ENCODE measurements around the gene ZFAND3.

Gene ZFAND3

DNA sequence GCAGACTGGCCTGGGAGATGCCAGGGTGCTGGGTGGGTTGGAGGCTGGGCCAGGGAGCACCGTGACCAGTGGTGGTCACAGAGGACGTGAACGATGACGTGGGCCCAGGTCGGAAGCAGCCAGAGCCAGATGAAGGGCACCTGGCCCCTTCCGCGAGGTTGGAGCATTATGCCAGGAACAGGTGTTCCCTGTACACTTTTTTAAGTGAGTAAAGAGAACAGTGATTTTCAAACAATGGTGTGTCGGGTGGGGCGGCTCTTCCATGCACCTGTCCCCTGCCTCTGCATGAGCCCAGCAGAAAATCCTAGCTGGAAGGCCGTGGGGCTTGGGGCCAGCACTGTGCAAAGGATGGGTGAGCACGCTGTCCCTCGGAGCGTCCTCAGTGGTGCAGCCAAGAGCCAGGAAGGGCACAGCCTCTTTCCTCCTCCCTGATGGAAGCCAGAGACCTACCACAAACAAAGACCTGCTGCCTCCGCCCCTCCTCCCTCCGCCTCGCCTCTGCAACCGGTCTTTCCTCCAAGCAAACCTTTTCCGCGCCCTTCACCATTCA is 350.5 kb downstream of the ZFAND3 start:
- no peak for DNase-seq (ENCODE audit: low spot score)

DNA sequence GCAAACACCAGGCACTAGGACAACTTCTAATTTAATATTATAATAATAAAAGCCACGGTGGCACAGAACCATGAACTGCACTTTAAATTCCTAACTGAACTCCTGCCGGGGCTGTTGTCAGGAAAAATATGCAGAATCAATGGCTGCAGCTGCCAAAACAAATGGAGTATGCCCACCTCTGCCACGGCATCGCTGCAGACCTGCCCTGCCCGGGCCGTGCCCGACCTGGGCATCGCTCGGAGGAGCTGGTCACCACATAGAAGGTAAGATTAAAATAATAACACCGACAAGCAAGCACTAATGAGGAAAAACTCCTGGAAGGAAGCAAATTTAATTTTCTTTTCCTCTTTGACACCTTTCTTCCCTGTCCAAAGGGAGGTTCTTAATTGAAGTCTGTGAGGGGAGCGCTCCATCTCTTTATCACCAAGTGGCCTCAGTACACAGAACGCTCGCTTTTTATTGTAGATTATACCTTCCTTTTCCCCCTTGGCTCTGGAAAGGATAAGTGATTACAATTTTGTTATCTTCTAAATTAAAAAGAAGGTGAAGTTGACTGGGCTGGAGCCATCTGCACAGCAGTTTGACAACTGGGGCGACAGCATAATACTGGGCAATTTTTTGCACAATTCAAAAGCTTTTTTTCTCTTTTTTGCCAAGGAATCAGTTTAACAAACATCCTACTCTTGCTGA is 351.3 kb downstream of the ZFAND3 start:
- DNase-seq (ENCODE audit: low spot score): no peak

DNA sequence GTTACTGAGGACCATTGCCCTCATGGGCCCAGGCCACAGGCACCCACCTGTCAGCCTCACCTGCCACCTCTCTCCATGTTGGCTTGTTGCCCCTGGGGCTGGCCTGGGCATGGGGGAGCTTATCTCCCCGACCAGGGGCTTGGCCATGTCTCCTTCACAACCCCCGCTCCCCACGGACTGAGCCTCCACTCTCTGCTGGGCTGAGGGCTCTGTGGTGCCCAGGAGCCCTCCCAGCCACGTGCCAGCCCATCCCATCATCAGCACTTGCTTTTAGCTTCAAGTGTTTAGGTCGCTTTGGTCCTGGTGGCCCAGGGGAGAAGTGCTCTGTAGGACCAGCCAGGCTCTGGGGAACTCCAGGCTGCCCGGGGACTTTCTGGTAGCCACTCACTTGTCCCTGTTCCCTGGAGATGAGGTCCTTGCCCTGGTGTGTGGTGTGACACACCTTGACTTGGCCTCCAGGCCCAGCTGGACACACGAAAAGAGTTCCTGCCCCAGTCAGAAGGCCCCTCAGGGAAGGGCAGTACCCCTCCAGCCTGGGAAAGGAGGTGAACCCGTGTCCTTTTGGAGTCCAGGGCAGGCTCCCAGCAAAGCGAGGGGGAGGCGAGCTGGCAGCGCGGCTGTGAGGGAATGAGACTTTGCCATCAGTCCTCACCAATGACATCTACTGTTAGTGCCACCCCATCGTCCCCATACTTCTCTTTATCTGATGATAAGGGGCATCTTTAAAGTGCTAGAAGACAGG is 352.6 kb downstream of the ZFAND3 start:
- no peak for DNase-seq (ENCODE audit: low spot score)

DNA sequence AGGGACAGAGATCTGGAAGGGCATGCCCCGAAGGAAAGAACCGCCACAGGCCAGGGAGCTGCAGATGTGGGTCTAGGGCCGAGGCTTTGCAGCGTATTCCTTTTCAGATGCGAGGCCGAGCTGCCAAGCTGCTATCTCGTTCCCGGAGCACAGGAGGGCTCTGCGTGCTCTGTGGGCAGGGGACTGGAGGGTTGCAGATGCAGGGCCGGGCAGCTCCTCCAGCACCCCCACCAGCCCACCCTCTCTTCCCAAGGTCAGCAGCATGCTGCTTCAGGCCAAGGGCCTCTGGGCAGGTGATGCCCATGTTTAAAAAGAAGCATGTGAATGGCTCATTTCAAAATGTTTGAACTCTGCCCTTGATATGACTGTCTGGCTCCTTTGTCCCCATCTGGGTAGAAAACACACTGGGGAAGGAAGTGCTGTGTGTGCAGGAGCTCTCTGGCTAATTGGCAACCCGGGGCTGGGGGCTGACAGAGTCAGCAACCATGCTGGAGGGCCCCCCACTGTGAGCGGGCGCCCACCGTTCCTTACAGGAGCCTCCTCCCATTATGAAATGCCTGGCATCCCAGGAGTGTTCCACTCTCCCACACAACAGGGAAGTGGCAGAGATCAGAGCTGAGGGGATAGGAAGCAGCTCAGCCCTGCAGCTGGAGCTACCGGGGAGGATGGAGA is 353.3 kb downstream of the ZFAND3 start:
- DNase-seq (ENCODE audit: low spot score): no peak

DNA sequence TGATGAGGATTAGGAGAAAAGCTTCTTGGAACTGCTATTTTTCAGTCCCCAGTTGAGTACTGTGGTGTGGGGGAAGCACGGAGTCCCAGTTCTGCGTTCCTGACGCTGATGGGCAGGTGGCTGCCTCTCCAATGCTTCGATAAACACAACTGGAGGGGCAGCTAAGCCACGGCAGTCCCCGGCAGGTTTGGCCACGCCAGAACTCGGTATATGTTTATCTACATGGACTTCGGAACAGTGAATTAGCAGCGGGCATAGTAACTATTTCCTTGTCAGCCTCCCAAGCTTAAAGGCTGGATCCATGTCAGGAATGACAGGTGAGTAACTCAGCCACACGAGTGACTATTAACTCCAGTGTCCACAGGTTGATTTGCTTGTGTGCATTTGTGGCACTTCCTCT is 354.4 kb downstream of the ZFAND3 start:
- DNase-seq (ENCODE audit: low spot score): no peak

DNA sequence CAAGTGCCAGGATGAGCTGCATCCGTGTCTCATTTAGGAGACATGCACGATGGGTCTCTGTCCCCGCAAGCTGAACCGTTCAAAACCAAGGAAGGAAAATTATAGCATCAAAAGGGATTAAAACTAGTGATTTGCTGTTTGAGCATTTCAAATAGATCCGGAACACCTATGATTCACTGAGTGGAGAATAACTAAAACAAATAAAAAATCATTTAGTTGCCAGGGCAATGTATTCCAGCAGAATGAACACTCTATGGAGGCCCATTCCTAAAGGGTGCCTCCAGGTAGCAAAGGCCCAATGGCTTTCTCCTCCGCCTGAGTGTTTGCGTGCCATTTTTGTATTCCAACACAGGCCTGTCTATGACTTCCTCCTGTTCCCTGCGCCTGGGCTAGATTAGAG is 354.8 kb downstream of the ZFAND3 start:
- DNase-seq (ENCODE audit: low spot score): no peak

DNA sequence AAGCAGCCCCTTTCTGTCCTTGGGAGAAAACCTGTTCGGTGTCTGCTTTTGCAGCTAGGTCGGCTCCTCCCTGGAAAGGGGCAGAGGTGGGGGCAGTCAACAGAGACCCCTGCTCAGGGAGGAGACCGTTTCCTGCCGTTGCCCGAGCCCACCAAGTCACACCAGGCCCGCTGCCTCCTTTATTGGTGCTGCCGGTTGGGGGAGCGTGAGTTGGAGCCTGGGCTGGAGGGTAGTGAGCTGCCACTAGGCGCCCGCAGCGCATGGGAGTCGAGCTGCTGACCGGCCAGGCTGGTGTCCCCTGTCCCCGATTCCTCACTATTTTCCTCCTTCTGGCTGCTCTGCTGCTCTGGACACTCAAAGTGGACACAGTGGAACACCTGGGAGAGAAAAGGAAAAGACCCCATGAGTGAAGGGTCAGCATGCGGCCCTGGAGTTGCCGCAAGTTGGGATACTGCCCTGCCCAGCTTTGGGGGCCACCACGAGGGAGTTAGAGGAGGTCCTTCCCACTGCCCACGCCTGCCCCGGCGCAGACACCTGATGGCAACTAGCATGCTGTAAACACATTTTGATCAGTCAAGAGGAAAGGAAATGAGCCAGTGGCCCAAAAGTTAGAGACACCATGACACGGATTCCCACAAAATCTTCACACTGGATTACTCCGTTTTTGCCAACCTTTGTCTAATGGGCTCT is 355.4 kb downstream of the ZFAND3 start:
- DNase-seq (ENCODE audit: low spot score): no peak

DNA sequence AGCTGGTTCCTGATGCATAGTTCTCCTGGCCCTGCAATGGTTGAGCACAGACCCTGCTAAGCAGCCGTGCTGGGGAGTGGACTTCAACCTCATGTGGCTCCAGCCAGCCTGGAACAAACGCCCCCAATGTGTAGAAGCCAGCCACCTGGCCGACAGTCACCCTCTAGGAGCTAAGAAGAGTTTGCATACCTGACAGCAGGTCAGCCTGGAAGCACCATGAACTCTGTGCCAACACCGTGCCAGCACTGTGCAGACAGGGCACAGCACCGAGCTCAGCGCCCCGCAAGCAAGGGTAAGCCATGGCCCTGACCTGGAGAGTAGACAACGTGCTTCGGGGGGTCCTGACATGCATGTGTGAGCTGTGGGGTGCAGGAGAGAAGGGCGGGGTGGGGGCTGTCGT is 356.3 kb downstream of the ZFAND3 start:
- DNase-seq (ENCODE audit: low spot score): no peak

DNA sequence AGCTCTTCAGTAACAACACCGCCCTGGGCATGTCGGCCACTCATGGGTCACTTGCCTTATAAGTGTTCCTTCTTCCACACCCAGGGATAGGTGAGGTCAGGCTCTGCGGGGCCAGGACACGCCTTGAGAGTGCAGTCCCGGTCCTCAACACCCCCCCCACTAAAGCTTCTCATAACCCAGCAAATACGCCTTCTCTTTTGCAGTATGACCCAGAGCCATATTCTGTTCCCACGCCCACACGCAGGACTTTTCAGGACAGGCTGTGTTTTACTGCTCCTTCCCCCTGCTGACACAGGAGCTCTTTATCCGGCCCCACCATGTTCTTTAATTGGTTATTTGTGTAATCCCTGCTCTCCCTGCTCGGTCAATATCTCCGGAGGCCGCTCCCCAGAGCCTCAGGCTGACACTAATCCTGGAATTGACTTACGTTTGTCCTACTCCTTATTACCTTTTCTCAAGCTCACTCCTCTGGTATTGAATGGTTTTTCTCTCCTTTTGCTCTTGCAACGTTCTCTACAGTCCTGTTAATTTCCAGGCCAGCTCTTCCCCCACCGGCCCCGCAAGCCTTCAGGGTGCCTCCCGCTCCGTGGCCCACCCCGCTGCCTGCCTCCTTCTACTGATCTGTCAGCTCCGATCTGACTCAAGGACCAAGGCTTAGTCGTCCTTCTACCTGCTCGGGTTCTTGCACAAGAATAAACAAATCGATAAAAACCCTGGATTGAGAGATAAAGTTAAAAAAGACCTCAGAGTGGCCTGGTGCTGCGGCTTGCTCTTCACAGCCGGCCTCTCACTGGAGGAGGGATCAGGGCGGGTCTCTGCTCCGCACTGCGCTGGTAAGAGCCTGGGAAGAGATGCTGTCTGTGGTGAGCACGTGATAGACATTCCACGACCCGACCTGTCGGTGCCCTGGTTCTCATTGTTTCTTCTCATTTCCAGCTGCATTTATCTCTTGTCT is 357.5 kb downstream of the ZFAND3 start:
- peak; percentile 67 for DNase-seq (ENCODE audit: low spot score)

DNA sequence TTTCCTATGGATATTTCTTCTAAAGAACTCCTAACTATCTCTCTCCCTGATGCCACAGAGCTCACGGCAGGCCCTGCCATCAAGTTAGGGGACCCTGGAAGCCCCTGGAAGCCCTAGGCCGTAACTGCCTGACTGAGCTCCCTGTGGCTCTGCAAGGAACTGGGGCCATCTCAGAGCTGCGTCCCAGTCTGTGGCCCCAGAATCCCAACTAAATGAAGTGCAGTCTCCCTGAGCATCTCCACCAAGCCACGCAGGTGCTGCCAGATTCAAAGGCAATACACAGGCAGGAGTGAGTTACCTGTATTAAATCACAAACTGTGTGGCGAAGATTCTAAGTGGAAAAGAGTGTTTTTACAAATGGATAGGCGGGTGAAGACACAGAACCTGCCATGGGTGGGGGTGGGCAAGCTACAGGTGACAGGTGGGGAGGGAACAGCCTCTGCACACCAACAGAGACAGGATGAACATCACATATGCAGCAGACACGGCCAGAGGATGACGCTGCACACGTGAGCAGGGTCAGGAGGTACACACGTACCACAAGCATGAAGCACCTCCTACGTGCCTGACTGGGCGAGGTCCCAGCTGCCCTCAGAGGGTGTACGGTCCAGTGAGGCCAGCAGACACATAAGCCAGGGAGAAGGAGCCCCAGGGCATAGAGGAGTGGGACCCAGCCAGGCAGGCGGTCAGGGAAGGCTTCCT is 358.5 kb downstream of the ZFAND3 start:
- no peak for DNase-seq (ENCODE audit: low spot score)

DNA sequence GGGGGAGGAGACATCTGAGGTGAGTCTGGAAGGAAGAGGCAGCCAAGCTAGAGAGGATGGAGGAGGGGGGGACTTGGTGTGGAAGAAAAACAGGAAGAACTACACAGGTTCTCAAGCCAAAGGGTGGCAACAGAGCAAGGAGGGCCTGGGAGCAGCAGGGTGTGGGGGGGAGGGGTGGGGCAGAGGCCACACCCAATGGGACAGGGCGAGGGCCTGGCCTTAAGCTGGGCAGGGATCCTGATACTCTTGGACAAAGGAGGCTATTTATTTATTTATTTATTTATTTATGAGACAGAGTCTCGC is 359.0 kb downstream of the ZFAND3 start:
- DNase-seq (ENCODE audit: low spot score): no peak

DNA sequence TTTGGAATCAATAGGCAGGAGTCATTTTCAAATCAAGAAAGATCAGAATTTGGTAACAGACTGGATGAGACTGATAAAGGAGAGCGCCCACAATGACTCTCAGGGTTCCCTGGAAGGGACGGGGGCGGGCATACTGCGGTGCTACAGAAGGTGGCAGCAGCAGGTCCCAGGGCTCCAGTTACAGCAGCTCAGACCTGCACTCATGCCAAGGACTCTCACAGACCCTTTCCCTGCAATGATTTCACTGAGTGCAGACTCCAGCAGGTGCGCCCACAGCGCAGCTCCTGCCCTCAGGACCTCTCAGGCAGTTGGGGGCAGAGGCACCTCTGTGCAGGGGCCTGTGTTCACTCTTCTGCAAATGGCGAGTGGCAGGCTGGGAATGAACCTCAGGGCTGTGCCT is 359.8 kb downstream of the ZFAND3 start:
- no peak for DNase-seq (ENCODE audit: low spot score)

DNA sequence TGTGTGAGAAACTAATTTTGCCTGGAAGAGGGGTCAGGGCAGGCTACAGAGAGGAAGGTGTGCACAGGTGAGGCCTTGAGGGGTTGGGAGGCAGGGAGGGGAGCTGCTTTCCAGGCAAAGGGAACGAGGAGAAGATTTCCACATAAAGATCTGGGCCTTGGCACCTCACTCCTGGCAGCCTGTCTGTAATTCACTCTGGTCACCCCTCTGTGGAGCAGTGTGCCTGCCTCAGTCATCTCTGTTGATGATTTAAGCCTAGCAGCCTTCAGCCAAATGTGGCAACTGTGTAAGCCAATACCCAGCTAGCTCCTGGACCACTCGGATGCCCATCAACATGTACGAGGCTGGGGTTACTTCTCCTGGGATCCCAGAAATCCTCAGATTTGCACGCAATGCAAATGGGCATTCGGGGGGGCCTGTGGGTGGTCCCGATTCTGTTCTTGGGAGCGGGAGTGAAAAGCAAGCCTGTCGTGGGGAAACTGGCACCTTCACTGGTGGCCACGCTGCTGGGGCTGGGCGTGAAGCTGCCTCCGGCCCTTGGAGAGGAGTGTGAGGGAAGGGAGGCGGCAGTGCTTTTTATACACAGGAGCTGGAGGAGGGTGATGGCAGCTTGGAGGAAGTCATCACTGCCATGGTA is 360.4 kb downstream of the ZFAND3 start:
- DNase-seq (ENCODE audit: low spot score): no peak

DNA sequence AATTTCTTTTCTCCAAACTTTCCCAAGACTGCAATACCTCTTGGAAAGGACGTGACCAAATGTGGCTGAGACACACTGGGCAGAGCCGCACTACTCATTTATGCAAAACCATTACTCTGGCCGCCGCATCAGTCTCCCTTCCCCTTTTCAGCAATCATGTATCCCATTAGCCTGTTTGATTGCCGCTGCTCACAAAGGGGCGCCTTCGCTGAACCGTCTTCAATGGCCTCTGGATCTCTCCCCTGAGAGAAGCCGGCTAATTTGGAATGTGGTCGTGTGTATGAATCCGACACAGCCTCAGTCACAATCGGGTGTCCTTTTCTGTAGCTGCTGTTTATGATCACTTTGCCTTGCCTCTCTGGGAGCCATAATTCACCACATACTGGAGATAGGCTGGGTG is 361.1 kb downstream of the ZFAND3 start:
- no peak for DNase-seq (ENCODE audit: low spot score)

DNA sequence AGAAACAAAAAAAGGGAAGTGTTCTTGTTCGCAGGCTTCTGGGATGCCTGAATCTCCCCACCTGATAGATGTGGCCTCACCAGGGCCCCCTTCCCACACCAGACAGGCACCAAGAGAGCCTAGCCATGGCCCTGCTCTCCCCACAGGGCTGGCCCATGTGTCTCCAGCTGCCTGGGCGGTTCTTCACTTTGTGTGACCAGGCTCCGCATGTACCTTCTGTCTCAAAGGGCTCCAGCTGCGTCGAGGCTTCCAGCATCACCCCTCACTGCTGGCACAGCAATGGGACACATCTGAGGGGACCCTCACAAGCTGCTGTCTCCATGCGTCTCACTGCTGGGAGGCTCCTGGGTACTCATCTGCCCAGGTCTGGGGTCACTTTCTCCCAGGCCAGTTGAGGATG is 362.9 kb downstream of the ZFAND3 start:
- DNase-seq (ENCODE audit: low spot score): no peak

DNA sequence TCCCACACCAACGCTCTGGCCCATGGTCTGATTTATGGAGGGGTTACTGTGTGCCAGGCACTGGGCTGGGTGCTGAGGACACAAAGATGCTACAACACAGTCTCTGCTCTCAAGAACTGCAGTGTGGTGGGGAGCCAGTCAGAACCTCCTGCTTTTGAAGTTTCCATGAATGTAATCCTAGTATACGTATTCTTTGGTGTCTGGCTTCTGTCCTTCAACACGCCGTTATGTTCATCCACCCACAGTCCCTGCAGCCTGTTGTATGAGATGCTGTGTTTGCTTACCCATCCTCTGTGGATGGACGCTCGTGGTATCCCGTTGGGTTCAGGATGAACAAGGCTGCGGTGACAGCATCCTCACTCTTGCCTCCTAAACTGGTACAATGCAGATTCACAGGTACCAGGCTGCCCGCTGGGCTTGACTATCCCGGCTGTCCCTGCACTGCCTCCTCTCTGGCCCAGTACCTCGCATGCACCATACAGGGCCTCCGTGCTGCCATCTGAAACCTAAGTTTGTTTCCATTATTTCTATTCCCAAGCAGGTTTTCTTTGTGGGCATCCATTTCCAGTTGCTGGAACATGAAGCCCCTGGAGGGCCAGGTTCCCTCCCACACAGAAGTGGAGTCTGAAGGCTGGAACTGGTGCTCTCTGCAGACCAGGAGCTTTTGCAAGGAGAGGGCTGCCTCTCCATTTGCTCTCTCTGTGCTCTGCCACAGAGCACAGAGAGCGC is 364.5 kb downstream of the ZFAND3 start:
- no peak for DNase-seq (ENCODE audit: low spot score)

DNA sequence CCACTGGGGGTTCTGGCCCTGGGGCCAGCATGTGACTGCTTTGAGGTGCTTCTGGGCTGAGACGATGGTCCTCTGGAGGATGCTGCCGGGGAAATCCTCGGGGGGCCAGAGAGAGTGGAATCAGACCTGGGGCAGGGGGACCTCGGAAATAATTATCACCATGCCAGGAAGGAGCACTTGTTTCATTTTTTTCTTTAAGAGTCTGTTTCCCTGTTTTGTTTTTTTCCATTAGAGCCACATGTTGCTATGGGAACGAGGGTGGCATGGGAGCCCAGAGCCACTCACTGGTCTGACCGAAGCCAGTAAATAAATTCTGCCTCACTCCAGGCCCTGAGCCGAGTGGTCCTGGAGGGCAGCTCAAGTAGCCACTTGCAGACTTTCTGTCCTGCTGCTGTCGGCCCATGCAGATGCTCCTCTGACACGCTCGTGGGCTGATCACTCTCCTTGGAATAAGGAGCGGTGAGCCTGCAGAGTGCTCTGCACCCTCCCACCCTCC is 365.1 kb downstream of the ZFAND3 start:
- no peak for DNase-seq (ENCODE audit: low spot score)

DNA sequence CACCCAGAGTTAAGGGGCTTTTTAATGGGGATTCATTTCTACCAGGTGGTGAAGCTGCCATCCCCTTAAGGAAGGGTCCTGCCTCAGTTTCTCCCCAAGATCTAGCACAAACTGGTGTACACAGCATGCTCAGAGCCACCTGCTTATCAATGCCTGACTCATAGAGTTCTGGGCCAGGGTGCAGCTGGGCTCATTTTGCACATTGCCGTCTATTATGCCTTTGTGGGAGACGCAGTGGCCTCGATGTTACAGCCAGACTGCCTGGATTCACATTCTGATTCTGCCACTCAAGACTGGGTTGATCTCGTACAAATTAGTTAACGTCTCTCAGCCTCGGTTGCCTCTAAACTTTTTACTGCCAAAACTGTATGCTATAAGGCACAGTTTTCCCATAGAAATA is 365.7 kb downstream of the ZFAND3 start:
- no peak for DNase-seq (ENCODE audit: low spot score)

DNA sequence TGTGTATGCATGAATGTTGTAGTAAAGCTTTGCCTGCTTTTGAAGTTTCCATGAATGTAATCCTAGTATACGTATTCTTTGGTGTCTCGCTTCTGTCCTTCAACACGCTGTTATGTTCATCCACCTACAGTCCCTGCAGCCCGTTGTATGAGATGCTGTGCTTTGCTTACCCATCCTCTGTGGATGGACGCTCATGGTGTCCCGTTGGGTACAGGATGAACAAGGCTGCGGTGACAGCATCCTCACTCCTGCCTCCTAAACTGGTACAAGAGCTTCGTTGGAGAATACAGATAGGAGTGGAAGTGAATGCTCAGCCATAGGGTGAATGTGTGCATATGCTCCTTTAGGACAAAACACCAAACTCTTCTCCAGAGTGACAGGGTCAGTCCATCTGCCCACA is 366.2 kb downstream of the ZFAND3 start:
- no peak for DNase-seq (ENCODE audit: low spot score)

DNA sequence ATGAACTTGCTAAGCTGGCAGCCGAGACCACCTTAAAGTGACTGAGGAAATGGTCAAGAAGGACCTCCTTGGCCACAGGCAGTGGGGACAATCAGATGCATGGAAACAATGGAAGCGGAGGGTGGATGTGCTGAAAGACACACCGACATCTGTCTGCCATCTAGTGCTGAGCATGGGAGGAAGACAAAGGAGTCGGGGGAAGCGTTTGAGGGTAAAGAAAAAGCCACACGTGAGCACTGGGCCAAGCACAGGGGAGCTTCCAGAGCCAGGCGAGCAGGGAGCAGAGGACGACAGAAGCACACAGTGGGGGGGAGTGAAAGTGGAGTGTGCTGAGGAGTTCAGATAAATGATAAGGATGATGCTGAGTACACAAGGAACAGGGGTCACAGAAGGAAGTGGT is 367.8 kb downstream of the ZFAND3 start:
- no peak for DNase-seq (ENCODE audit: low spot score)
